Endometrial microvascular endothelial cells (primary cell): Measurements from ENCODE around the gene VDAC1. TPM values are rescaled to one million over a fixed set of nuclear protein-coding genes. Genes with fewer than 3 reads are reported as not detected.
"Not testable (repeated sequence)": the region's sequence is repeated elsewhere in the genome, so short reads cannot be mapped to it uniquely, and the experiment has no call there.

ENCODE experiments used
- in situ Hi-C: cut with HindIII; loops from 2 replicates; pipeline ENCODE4 v1.10.0; 2017; ENCODE audit warnings: low sequenced_read_pairs, low pct_unique_long_range_greater_than_20kb; ENCODE audit errors: inconsistent ontology term
- total RNA-seq: library from RNA; depleted of rRNA; stranded (reverse); fragments of >200 nt; gene quantifications from one replicate; pipeline ENCODE4 v1.2.3, GENCODE V29; 2015; ENCODE audit errors: inconsistent ontology term

The VDAC1 gene, protein sequence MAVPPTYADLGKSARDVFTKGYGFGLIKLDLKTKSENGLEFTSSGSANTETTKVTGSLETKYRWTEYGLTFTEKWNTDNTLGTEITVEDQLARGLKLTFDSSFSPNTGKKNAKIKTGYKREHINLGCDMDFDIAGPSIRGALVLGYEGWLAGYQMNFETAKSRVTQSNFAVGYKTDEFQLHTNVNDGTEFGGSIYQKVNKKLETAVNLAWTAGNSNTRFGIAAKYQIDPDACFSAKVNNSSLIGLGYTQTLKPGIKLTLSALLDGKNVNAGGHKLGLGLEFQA
- total RNA-seq, result 355 TPM

DNA sequence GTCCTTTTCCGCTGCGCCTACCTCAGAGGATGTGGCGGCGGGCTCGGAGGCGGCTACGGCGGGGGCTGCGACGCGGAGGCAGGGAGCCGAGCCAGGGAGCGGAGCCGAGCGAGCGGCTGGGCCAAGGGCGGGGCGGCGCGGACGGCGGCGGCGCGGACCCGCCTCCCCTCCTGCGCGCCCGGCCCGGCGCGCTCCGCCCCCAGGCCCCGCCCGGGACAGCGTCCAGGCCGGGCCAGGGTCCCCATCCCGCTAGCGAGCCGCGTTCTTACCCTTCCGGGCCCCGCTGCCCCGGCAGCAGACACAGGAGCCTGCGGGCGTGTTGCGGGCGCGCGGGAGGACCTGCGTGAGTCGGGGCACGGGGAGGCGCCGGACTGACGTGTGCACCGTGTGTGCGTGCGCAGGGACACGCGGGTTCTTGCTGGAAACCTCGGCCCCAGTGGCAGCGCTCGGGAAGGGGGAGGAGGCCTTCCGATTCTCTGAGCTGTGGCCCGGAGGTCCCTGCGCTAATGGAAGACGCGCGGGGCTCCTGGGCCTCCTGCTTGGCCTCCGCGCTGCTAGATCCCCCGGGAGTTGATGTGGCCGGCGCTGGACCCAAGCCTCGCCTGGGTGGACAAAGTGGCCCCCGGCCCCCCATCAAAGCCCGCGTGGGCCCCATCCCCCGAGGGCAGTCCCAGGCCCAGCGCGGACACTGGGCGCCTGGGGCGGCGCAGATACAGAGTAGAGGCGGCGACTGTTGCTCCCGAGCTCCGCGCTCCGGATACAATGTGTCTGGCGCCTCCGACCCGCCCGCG lies at the start of gene VDAC1:
TSS of gene VDAC1 (minus strand) at position 350 of the 791 bp plus-strand sequence. CDS start 11,963 bp downstream, outside the sequence.
- in situ Hi-C loops, result no loop called here

DNA sequence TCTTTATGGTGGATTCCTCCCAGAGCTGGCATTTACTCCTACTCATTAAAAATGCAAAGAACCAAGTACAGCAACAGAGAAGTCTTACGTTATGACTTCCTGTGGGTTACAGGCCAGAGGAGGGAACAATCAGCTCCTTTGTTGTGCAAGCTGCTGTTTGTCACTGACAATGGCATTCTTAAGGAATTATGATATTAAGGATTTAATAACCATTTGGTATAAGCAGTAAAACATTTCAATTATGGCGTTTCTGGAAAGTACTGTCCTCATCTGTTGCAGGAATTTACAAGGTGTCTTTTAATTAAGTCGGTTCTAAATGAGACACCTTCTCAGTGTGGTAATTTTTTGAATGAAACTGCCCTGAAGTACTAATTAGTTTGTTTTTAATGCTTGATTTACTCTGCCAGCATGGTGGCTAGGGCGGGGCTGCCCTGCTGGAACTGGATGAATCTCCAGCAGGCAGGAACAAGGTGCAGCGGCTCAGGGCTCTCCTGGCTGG lies 49.1 kb upstream of the VDAC1 start:
- in situ Hi-C loops, result no loop called here

DNA sequence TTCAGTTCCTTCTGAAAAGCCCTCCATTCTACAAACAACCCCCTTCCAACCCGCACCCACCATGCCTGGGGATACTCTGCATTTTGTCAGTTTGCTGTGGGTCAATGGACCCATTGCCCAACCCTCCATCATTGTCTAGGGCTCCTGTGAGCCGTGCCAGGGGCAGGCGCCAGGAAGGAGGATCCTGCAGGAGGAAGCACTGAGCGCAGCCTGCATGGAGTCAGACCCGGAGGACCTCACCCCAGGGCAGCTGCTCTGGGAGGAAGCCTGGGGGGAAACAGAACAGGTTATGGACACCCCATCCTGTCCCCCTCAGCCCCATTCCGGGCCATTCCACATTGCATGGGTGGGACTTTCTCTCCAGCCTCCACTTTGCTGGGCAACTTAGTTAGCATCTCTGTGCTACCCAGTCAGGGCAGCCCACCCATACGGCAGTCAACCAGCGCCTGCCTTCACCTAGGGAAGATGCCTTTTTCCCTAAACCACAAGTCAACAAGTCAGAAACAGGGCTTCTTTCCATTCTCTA lies 48.6 kb upstream of the VDAC1 start:
- in situ Hi-C loops, result no loop called here

DNA sequence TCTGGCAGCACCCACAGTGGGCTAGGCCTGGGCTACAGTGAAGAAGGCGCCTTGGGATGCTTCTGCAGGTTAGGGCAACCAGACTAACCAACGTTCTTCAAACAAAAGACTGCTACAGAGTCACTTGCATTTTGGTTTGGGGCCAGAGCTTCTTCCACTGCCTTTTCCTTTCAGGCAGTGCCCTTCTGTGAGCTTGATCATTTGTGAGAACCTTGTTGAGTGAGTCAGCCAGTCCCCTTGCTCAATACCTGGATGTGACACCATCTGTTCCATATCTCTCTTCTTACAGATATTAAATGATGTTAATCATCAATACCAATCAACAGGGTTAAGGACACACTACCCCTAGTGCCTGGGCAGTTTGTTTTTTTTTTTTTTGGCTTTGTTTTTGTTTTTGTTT lies 46.5 kb upstream of the VDAC1 start:
- in situ Hi-C loops, result no loop called here

DNA sequence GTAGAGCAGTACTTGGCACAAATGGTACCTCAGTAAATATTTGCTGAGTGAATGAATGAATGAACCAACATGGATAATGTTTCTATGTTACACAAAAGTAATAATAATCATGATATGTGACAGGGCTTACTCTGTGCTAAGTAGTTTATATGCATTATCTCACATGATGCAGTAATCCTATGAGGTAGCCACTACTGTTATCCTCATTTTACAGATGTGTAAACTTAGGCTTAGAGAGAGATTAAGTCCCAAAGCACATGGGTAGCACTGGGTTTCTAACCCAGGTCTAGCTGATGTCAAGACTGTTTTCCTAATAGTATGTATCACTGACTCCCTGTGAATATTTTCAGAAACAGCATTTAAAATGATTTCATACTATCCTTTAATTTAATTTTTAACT lies 44.1 kb upstream of the VDAC1 start:
- in situ Hi-C loops, result no loop called here

DNA sequence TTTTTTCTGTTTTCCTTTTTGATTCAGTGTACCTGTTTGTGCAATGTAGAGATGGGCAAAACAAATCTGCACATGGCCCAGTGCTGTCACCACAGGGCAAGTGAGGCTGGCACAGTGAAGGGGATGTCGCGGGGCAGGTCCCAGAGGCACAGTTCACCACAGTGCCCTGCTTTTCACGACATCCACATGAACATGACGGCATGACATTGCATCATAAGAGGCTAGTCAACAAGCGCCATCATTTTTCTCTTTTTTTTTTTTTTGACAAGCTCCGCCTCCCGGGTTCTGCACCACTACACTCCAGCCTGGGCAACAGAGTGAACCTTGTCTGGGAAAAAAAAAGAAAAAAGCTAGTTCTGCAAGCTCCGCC lies 42.9 kb upstream of the VDAC1 start:
- in situ Hi-C loops, result no loop called here

DNA sequence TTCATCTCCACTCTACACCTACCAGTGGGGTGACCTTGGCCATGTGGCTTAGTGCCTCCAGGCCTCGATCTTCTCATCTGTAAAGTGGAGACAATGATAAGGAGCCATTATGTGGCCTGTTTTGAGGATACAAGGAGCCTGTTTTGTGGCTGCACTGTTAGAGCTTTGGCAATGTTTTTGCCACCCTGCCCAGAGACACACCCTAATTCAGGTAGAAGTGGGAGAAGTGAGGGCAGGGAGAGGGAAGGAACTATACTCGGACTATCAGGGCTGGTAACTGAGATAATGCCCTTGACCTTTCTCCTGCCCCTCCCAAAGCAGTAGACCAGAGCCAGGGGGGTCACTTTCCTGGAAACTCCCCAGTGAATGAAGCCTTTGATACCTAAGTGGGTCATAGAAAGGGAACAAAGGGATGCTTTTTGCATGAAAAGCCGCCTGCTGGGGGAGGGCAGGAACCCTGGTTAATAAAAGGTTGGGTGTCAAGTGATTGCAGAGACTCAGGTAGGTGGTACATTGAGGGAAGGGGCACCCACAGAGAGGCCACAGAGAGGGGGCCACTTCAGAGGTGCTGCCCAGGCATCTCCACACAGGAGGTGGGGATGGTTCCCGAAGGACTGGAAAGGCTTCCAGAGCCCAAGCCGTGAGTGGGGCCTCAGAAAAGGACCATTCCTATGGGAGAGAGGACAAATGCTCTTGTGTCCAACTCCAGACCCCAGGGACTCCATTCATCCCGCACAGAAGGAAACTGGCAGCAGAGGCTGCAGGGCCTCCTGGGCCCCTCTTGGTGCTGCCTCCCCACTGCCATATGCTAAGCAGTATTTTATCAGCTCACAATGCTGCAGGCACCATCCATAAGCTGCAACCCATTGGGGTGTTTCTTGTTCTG lies 42.3 kb upstream of the VDAC1 start:
- in situ Hi-C loops, result no loop called here

DNA sequence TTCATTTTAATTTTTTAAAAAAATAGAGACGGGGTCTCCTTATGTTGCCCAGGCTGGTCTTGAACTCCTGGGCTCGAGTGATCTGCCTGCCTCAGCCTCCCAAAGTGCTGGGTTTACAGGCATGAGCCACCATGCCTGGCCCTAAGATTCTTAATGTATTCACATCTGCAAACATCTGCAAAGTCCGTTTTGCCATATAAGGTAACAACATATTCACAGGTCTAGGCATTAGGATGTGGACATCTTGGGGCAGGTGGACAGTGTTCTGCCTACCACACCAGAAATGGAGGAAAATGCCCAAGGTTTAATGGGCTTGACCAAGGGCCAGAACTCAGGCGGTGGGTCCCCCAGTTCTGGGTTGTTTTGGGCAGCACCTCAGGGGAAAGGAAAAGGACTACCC lies 41.6 kb upstream of the VDAC1 start:
- in situ Hi-C loops, result no loop called here

DNA sequence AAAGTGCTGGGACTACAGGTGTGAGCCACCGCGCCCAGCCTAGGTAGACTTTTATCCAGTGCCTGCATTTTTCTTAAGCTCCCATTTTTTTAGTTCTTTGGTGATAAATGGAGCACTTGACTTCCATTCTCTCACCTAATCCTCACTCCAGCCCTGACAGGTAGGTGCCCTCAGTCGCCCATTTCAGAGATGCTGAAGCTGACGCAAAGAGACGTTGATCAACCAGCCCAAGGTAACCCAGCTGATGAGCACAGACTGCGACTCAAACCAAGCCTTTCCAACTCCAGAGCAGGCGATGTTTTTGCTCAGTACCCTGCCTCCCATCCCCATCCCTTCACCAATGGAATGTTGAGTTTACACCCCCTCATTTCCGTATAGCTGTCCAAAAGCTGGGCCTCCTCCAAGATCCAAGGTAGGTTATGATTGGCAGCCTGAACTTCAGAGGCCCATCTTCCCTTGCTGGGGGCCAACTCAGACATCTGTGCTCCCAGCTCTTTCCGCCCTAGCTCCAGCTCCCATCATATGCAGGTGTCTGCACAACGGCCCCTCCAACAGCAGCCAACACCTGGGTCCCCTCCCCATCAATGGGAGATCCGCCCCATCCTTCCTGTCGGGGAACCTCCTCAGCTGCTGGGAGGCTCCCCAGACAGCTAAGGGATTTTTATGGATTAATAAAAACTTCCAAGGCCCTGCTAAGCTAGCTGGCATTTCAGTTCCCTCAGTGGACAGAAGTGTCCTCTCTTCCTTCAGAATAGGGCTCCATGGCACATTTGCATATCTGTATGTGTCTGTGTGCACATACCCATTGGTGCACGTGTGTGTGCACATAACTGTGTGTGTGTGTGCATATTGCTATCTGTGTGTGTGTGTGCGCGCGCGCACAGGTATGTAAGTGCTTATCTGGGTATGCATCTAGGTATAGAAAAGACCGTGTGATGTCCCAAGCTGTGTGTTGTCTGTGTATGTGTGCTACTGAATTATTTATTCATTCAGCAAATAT lies 39.3 kb upstream of the VDAC1 start:
- in situ Hi-C loops, result no loop called here

DNA sequence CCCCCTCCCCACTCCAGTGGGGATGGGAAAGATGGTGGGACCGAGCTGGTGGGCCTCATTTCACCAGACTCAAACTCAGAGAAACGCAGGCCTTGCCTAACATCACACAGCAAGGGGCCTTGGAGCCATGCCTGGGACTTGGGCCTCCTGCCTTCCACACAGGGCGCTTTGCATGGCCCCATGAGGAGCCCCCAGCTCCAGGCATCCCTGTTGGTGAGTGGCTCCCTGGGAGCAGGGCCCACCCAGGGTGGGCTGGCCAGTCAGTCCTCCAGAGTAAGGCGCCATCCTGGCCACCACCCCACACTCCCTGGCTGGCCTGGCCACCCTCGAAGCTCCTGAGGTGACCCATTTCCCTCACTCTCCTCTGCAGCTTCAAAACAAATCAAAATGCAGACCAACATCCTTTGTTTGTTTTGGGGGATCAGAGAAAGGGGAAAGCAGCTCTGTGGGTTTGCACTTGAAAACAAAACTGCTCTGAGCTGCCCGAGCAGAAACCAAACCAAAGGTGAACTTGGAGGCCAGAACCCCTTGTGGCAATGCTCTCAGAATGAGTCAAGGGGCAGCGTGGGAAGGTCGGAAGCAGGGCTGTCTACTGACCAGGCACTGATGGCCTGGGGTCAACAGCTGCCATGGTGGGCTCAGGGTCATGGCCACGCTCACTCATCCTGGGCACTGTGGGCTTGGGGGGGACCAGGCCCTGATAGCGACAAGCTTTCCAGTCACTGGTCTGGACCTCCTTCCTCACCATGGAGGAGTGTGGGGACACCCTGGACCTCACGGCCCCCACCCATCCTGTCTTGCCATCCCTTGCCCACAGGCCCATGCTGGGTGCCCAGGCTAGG lies 37.0 kb upstream of the VDAC1 start:
- in situ Hi-C loops, result no loop called here

DNA sequence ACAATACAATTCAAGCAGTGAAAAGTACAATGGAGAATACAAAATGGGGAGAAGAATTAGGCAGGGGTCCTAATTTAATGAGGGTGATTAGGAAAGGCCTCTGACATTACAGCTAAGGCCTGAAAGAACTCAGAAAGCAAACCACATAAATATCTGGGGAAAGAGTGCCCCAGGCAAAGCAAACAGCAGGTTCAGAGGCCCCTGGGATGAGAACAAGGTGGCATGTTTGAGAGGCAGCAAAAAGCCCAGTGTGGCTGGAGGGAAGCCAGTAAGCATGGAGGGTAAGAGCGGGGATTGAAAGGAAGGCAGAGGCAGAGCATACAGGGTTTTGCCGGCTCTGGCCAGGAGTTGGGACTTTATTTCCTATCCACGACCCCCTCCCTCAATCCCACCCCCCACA lies 33.4 kb upstream of the VDAC1 start:
- in situ Hi-C loops, result no loop called here

DNA sequence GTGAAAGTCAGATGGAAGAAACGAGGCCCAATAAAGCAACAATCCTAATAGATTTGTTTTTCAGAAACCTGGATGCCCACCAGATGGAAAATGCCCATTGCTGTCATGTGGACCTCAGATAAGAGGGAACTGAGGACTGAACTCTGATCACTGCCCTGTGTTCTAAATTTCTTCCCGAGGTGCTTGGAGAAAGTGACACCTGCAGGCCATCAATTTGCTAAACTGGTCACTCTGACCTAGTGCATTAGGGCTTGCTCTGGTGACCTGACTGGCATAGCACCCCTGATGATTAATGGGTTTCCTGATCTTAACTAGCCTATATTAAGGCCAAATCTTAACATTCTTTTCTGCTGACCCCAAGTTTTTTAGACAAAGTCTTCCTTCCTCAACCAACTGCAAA lies 32.4 kb upstream of the VDAC1 start:
- in situ Hi-C loops, result no loop called here

DNA sequence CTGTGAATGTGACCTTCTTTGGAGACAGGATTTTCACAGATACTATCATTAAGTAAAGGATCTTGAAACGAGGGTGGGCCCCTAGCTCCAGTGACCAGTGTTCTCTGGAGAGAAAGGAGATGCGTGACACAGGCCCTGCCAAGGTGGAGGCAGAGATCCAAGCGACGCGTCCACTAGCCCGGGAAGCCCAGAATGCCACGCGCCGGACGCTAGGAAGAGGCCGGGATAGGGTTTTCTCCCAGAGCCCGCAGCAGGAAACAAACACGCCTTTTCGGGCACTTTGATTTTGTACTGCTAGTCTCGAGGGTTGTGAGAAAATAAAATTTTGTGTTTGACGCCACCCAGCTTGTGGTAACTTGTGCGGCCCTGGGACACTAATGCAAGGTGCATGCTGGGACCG lies 29.6 kb upstream of the VDAC1 start:
- in situ Hi-C loops, result no loop called here

DNA sequence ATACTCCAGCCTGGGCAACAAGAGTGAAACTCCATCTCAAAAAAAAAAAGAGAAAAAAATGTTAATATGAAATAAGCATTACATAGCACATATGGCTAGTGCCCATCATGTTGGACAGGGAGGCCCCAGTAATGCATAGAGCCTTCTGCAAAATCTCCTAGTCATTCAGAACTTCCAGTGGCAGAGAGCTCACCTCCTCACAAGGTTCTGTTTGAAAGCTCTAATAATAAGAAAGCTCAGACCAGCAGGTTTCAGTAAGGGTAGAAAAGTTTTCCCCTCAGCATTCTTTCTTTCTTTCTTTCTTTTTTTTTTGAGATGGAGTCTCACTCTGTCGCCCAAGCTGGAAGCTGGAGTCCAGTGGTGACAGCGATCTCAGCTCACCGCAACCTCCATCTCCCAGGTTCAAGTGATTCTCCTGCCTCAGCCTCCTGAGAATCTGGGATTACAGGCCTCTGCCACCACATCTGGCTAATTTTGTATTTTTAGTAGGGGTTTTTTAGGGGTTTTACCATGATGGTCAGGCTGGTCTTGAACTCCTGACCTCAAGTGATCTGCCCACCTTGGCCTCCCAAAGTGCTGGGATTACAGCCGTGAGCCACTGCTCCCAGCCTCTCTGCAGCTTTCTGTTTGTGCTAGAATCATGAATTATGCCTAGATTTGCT lies 25.7 kb upstream of the VDAC1 start:
- in situ Hi-C loops, result not testable (repeated sequence)

DNA sequence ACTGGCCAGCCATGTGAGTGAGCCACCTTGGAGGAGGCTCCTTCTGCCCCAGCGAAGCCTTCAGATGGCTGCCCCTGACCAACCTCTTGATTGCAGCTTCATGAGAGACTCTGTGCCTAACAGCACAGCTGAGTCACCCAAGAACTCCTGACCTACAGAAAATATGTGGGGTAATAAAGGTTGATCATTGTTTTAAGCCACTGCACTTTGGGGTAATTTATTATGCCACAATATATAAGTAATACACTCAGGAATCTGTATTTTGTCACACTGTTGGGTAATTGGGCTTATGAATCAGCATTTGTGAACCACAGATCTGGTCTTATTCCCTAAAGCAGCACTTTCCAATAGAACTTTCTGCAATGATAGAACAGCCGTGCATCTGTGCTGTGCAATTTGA lies 24.4 kb upstream of the VDAC1 start:
- in situ Hi-C loops, result no loop called here

DNA sequence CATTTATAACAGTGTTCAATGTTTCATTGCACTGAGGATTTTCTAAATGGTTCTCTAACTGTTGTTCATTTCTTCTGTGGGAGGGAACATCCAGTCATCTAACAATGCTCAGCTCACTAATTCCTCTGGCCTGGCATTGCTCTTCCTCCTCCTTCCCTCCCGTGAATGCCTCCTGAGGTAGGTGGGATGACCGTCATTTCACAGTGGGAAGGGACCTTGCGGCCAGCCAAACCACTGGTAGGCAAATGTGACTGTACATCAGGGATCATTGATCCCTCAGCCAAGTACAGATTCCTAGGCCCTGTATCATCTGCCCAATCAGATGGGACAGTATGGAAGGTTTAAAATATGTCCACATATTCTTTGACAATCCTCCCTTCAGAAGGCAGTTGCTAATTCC lies 23.7 kb upstream of the VDAC1 start:
- in situ Hi-C loops, result no loop called here

DNA sequence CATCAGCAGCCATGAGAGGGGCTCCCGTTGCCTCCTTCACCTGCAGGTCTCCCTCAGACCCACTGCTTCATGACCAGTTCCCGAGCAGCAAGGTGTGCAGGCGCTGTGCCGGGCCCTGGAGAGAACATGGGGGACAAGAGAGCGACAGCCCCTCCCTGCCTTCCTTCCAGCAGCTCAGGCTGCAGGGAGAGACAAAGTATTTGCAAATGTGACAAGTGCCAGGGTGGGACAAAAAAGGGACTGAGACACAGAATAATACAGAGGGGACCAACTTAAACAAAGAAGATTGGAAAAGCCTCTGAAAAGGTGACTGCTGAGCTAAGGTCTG lies 22.5 kb upstream of the VDAC1 start:
- in situ Hi-C loops, result no loop called here
